ENCODE results near the gene MAP4K3. TPM values are rescaled to one million over a fixed set of nuclear protein-coding genes. Genes with fewer than 3 reads are reported as not detected.

The MAP4K3 gene
- total and polyA plus RNA-seq, 2 donors: 11.0 to 19.5 TPM

GRCh38 chr2:39476524-39476923, 39.4 kb upstream of the MAP4K3 start:
- H3K36me3 ChIP-seq (ENCODE audit: control insufficient read depth in 2 of 2, insufficient read depth in 2 of 2, low read length in 1 of 2): no peaks in the 10 kb centered on the region
- no peak for DNase-seq (ENCODE audit: low read depth in 6 of 9, low spot score in 9 of 9)
- H3K4me3 ChIP-seq (ENCODE audit: low read length in 2 of 2): no peak overlapping the region
- no peak overlapping the region for H3K27ac ChIP-seq (ENCODE audit: low read depth in 1 of 2, low read length in 1 of 2)
- H3K9me3 ChIP-seq (ENCODE audit: control insufficient read depth in 2 of 2, insufficient read depth in 1 of 2, low read length in 1 of 2): no peaks in the 10 kb centered on the region
- no peaks in the 10 kb centered on the region for H3K27me3 ChIP-seq (ENCODE audit: control insufficient read depth in 2 of 2, insufficient read depth in 1 of 2, low read length in 1 of 2)
- no peaks in the 10 kb centered on the region for H3K4me1 ChIP-seq (ENCODE audit: control insufficient read depth in 2 of 2, insufficient read depth in 2 of 2, low read length in 2 of 2)
- 84% methylated on average over 4 of the region's 4 CpGs for WGBS

DNA sequence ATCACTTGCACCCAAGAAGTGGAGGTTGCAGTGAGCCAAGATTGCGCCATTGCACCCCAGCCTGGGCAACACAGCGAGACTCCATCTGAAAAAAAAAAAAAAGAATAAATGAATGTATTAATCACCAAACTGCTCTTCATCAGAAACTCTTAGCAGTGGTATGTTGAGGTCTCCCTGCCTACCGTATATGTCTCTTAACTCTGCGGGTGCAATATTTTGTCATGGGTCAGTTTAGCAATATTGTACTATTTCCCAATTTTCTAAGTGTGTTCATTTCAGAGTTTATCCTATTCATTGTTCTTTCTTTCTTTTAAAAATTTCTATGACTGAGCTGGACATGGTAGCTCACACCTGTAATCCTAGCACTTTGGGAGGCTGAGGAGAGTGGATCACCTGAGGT, 37.9 kb upstream of the MAP4K3 start:
- Histone ChIP-seq H3K27me3 (ENCODE audit: control insufficient read depth in 2 of 2, insufficient read depth in 1 of 2, low read length in 1 of 2) (no peaks in the 10 kb centered on the region), H3K4me1 (ENCODE audit: control insufficient read depth in 2 of 2, insufficient read depth in 2 of 2, low read length in 2 of 2) (no peaks in the 10 kb centered on the region), H3K27ac (ENCODE audit: low read depth in 1 of 2, low read length in 1 of 2) (no peak overlapping the region), H3K36me3 (ENCODE audit: control insufficient read depth in 2 of 2, insufficient read depth in 2 of 2, low read length in 1 of 2) (no peaks in the 10 kb centered on the region), H3K9me3 (ENCODE audit: control insufficient read depth in 2 of 2, insufficient read depth in 1 of 2, low read length in 1 of 2) (no peaks in the 10 kb centered on the region), H3K4me3 (ENCODE audit: low read length in 2 of 2) (no peak overlapping the region)
- 96% methylated on average over 4 of the region's 4 CpGs for WGBS
- DNase-seq (ENCODE audit: low read depth in 6 of 9, low spot score in 9 of 9): no peak

DNA sequence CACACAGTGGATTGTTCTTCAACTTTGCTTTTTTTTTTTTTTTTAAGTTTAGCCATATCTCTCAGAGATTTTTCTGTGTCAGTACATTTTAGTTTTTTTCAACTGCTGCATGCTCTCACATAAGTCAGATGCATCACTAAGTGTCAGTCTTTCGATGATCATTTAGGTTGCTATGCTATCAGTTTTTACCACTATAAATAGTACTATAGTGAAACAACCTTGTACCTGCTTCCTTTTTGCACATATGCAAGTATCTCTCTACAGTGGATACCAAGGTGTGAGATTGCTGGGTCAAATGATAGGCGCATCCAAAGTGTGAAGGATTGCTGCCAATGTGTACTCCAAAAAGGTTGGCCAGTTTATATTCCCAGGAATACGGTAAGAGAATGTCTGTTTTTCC, 33.5 kb upstream of the MAP4K3 start:
- WGBS: 97% methylated on average over 3 of the region's 3 CpGs
- no peaks in the 10 kb centered on the region for H3K27me3 ChIP-seq (ENCODE audit: control insufficient read depth in 2 of 2, insufficient read depth in 1 of 2, low read length in 1 of 2)
- no peaks in the 10 kb centered on the region for H3K36me3 ChIP-seq (ENCODE audit: control insufficient read depth in 2 of 2, insufficient read depth in 2 of 2, low read length in 1 of 2)
- no peak overlapping the region for H3K27ac ChIP-seq (ENCODE audit: low read depth in 1 of 2, low read length in 1 of 2)
- no peak overlapping the region for H3K4me3 ChIP-seq (ENCODE audit: low read length in 2 of 2)
- no peak for DNase-seq (ENCODE audit: low read depth in 6 of 9, low spot score in 9 of 9)
- no peaks in the 10 kb centered on the region for H3K9me3 ChIP-seq (ENCODE audit: control insufficient read depth in 2 of 2, insufficient read depth in 1 of 2, low read length in 1 of 2)
- no peaks in the 10 kb centered on the region for H3K4me1 ChIP-seq (ENCODE audit: control insufficient read depth in 2 of 2, insufficient read depth in 2 of 2, low read length in 2 of 2)

GRCh38 chr2:39469807-39470206, 32.7 kb upstream of the MAP4K3 start:
- 88% methylated on average over 3 of the region's 3 CpGs for WGBS
- no peaks in the 10 kb centered on the region for H3K9me3 ChIP-seq (ENCODE audit: control insufficient read depth in 2 of 2, insufficient read depth in 1 of 2, low read length in 1 of 2)
- no peak for DNase-seq (ENCODE audit: low read depth in 6 of 9, low spot score in 9 of 9)
- H3K4me3 ChIP-seq (ENCODE audit: low read length in 2 of 2): no peak overlapping the region
- no peak overlapping the region for H3K27ac ChIP-seq (ENCODE audit: low read depth in 1 of 2, low read length in 1 of 2)
- H3K27me3 ChIP-seq (ENCODE audit: control insufficient read depth in 2 of 2, insufficient read depth in 1 of 2, low read length in 1 of 2): no peaks in the 10 kb centered on the region
- H3K36me3 ChIP-seq (ENCODE audit: control insufficient read depth in 2 of 2, insufficient read depth in 2 of 2, low read length in 1 of 2): no peaks in the 10 kb centered on the region
- H3K4me1 ChIP-seq (ENCODE audit: control insufficient read depth in 2 of 2, insufficient read depth in 2 of 2, low read length in 2 of 2): no peaks in the 10 kb centered on the region

GRCh38 chr2:39468579-39469451, 31.7 kb upstream of the MAP4K3 start:
- Histone ChIP-seq H3K9me3 (ENCODE audit: control insufficient read depth in 2 of 2, insufficient read depth in 1 of 2, low read length in 1 of 2) (no peaks in the 10 kb centered on the region), H3K4me3 (ENCODE audit: low read length in 2 of 2) (no peak overlapping the region), H3K27ac (ENCODE audit: low read depth in 1 of 2, low read length in 1 of 2) (peak overlapping the region in 1 of 2 donors; percentile 12), H3K36me3 (ENCODE audit: control insufficient read depth in 2 of 2, insufficient read depth in 2 of 2, low read length in 1 of 2) (no peaks in the 10 kb centered on the region), H3K27me3 (ENCODE audit: control insufficient read depth in 2 of 2, insufficient read depth in 1 of 2, low read length in 1 of 2) (no peaks in the 10 kb centered on the region), H3K4me1 (ENCODE audit: control insufficient read depth in 2 of 2, insufficient read depth in 2 of 2, low read length in 2 of 2) (no peaks in the 10 kb centered on the region)
- no peak for DNase-seq (ENCODE audit: low read depth in 6 of 9, low spot score in 9 of 9)
- 96% methylated on average over 4 of the region's 4 CpGs for WGBS

DNA sequence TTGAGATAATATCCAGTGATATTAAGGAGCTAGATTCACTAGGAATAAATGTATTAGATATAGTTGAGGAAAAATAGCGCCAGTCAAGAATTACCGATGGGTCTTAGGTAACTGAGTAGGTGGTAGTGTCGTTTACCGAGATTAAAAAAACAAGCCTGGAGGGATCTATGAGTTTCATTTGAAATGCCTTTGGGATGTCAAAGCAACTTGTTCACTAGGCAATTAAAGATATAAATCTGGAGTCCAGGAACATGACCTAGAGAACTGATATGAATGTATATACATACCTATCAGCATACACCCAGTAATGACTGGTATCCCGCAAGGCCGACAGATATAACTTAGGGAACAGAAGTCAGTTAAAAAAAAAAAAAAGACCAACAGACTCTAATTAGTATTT, 29.2 kb upstream of the MAP4K3 start:
- DNase-seq (ENCODE audit: low read depth in 6 of 9, low spot score in 9 of 9): no peak
- no peak overlapping the region for H3K27ac ChIP-seq (ENCODE audit: low read depth in 1 of 2, low read length in 1 of 2)
- H3K9me3 ChIP-seq (ENCODE audit: control insufficient read depth in 2 of 2, insufficient read depth in 1 of 2, low read length in 1 of 2): no peaks in the 10 kb centered on the region
- H3K27me3 ChIP-seq (ENCODE audit: control insufficient read depth in 2 of 2, insufficient read depth in 1 of 2, low read length in 1 of 2): no peaks in the 10 kb centered on the region
- H3K4me3 ChIP-seq (ENCODE audit: low read length in 2 of 2): no peak overlapping the region
- 99% methylated on average over 6 of the region's 6 CpGs for WGBS
- no peaks in the 10 kb centered on the region for H3K4me1 ChIP-seq (ENCODE audit: control insufficient read depth in 2 of 2, insufficient read depth in 2 of 2, low read length in 2 of 2)
- H3K36me3 ChIP-seq (ENCODE audit: control insufficient read depth in 2 of 2, insufficient read depth in 2 of 2, low read length in 1 of 2): no peaks in the 10 kb centered on the region

- Histone ChIP-seq H3K27ac (ENCODE audit: low read depth in 1 of 2, low read length in 1 of 2) (no peak overlapping the region), H3K36me3 (ENCODE audit: control insufficient read depth in 2 of 2, insufficient read depth in 2 of 2, low read length in 1 of 2) (no peaks in the 10 kb centered on the region), H3K27me3 (ENCODE audit: control insufficient read depth in 2 of 2, insufficient read depth in 1 of 2, low read length in 1 of 2) (no peaks in the 10 kb centered on the region), H3K9me3 (ENCODE audit: control insufficient read depth in 2 of 2, insufficient read depth in 1 of 2, low read length in 1 of 2) (no peaks in the 10 kb centered on the region), H3K4me3 (ENCODE audit: low read length in 2 of 2) (no peak overlapping the region), H3K4me1 (ENCODE audit: control insufficient read depth in 2 of 2, insufficient read depth in 2 of 2, low read length in 2 of 2) (no peaks in the 10 kb centered on the region)
- 100% methylated on average over 1 of the region's 1 CpG for WGBS
- DNase-seq (ENCODE audit: low read depth in 6 of 9, low spot score in 9 of 9): no peak
Observed at GRCh38 chr2:39464864-39465263, 27.8 kb upstream of the MAP4K3 start.

GRCh38 chr2:39455826-39456225, 18.7 kb upstream of the MAP4K3 start:
- H3K27me3 ChIP-seq (ENCODE audit: control insufficient read depth in 2 of 2, insufficient read depth in 1 of 2, low read length in 1 of 2): no peaks in the 10 kb centered on the region
- H3K27ac ChIP-seq (ENCODE audit: low read depth in 1 of 2, low read length in 1 of 2): no peak overlapping the region
- H3K4me3 ChIP-seq (ENCODE audit: low read length in 2 of 2): no peak overlapping the region
- 98% methylated on average over 2 of the region's 2 CpGs for WGBS
- no peak for DNase-seq (ENCODE audit: low read depth in 6 of 9, low spot score in 9 of 9)
- H3K36me3 ChIP-seq (ENCODE audit: control insufficient read depth in 2 of 2, insufficient read depth in 2 of 2, low read length in 1 of 2): no peaks in the 10 kb centered on the region
- no peaks in the 10 kb centered on the region for H3K9me3 ChIP-seq (ENCODE audit: control insufficient read depth in 2 of 2, insufficient read depth in 1 of 2, low read length in 1 of 2)
- no peaks in the 10 kb centered on the region for H3K4me1 ChIP-seq (ENCODE audit: control insufficient read depth in 2 of 2, insufficient read depth in 2 of 2, low read length in 2 of 2)

- no peak overlapping the region for H3K27ac ChIP-seq (ENCODE audit: low read depth in 1 of 2, low read length in 1 of 2)
- no peak for DNase-seq (ENCODE audit: low read depth in 6 of 9, low spot score in 9 of 9)
- H3K36me3 ChIP-seq (ENCODE audit: control insufficient read depth in 2 of 2, insufficient read depth in 2 of 2, low read length in 1 of 2): no peaks in the 10 kb centered on the region
- no peaks in the 10 kb centered on the region for H3K27me3 ChIP-seq (ENCODE audit: control insufficient read depth in 2 of 2, insufficient read depth in 1 of 2, low read length in 1 of 2)
- H3K9me3 ChIP-seq (ENCODE audit: control insufficient read depth in 2 of 2, insufficient read depth in 1 of 2, low read length in 1 of 2): no peaks in the 10 kb centered on the region
- no peaks in the 10 kb centered on the region for H3K4me1 ChIP-seq (ENCODE audit: control insufficient read depth in 2 of 2, insufficient read depth in 2 of 2, low read length in 2 of 2)
- 98% methylated on average over 5 of the region's 5 CpGs for WGBS
- H3K4me3 ChIP-seq (ENCODE audit: low read length in 2 of 2): no peak overlapping the region
Observed at GRCh38 chr2:39452396-39452795, 15.3 kb upstream of the MAP4K3 start.

All from thymus (tissue), 11 donors.